ENCODE results near the gene EXOC6B.

The EXOC6B gene

DNA sequence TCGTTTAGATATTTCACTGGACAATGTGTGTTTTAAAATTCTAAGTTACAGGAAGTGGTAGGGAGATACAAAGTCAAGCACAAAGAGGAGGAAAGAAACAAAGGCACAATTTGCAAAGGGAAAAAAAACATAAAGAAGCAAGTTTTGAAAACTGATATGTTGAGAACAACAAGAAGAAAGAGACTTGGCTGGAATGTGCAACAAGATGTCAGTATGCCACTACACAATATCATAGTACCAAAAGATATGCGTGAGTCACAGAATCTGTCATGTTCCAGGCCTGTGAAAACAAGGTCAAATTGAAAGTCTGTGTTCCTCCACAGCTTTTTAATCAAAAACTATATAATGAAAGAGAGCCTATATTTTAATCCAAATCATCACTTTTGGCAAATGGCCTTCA, 12.0 kb downstream of the EXOC6B start:
- H3K4me3 ChIP-seq (ENCODE audit: low read depth, low read length), result no peak overlapping the region
- H3K27ac ChIP-seq, result no peak overlapping the region
- no peaks in the 10 kb centered on the region for H3K9me3 ChIP-seq (ENCODE audit: severe bottlenecking)
- H3K36me3 ChIP-seq, result no peaks in the 10 kb centered on the region
- H3K27me3 ChIP-seq (ENCODE audit: insufficient read depth, low read depth, severe bottlenecking), result no peaks in the 10 kb centered on the region
- TF ChIP-seq, protein P1, sequence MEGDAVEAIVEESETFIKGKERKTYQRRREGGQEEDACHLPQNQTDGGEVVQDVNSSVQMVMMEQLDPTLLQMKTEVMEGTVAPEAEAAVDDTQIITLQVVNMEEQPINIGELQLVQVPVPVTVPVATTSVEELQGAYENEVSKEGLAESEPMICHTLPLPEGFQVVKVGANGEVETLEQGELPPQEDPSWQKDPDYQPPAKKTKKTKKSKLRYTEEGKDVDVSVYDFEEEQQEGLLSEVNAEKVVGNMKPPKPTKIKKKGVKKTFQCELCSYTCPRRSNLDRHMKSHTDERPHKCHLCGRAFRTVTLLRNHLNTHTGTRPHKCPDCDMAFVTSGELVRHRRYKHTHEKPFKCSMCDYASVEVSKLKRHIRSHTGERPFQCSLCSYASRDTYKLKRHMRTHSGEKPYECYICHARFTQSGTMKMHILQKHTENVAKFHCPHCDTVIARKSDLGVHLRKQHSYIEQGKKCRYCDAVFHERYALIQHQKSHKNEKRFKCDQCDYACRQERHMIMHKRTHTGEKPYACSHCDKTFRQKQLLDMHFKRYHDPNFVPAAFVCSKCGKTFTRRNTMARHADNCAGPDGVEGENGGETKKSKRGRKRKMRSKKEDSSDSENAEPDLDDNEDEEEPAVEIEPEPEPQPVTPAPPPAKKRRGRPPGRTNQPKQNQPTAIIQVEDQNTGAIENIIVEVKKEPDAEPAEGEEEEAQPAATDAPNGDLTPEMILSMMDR (IDR thresholded peaks at IDR 0.05; ENCODE audit: low read depth, low read length), result no peak
- DNase-seq, result no peak

DNA sequence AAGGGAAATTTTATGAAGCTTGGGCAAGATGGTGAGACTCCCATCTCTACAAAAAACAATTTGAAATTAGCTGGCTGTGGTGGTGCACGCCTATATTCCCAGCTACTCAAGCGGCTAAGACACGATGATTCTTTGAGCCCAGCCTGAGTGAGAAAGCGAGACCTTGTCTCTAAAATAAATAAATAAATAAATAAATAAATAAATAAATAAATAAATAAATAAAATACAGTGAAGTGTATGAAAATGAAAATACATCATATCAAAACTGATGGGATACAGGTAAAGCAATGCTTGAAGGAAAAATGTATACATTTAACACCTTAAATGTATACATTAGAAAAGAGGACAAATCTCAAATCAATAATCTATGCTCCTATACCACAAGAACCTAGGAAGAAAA, 15.7 kb downstream of the EXOC6B start:
- TF ChIP-seq, protein P1 (IDR thresholded peaks at IDR 0.05; ENCODE audit: low read depth, low read length), result no peak
- no peak for DNase-seq
- Histone ChIP-seq H3K36me3 (no peaks in the 10 kb centered on the region), H3K27ac (no peak overlapping the region), H3K4me3 (ENCODE audit: low read depth, low read length) (no peak overlapping the region), H3K9me3 (ENCODE audit: severe bottlenecking) (no peaks in the 10 kb centered on the region), H3K27me3 (ENCODE audit: insufficient read depth, low read depth, severe bottlenecking) (no peaks in the 10 kb centered on the region)

DNA sequence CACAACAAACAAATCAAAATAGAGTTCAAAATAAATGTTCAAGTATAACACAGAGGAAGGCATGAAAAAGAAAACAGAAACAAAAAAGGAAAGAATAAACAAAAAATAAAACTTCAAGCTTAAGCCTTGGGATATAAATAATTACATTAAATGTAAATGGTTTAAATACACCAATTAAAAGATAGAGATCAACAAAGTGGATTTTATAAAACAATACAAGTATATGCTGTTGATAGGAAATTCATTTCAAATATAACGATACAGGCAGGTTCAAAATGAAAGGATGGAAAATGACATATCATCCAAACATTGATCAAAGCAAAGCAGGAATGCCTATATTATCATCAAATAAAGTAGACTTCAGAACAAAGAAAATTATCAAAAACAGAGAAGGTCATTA, 16.7 kb downstream of the EXOC6B start:
- Histone ChIP-seq H3K36me3 (no peaks in the 10 kb centered on the region), H3K27me3 (ENCODE audit: insufficient read depth, low read depth, severe bottlenecking) (no peaks in the 10 kb centered on the region), H3K27ac (no peak overlapping the region), H3K4me3 (ENCODE audit: low read depth, low read length) (no peak overlapping the region), H3K9me3 (ENCODE audit: severe bottlenecking) (no peaks in the 10 kb centered on the region)
- TF ChIP-seq, protein P1 (IDR thresholded peaks at IDR 0.05; ENCODE audit: low read depth, low read length), result no peak
- DNase-seq, result no peak

DNA sequence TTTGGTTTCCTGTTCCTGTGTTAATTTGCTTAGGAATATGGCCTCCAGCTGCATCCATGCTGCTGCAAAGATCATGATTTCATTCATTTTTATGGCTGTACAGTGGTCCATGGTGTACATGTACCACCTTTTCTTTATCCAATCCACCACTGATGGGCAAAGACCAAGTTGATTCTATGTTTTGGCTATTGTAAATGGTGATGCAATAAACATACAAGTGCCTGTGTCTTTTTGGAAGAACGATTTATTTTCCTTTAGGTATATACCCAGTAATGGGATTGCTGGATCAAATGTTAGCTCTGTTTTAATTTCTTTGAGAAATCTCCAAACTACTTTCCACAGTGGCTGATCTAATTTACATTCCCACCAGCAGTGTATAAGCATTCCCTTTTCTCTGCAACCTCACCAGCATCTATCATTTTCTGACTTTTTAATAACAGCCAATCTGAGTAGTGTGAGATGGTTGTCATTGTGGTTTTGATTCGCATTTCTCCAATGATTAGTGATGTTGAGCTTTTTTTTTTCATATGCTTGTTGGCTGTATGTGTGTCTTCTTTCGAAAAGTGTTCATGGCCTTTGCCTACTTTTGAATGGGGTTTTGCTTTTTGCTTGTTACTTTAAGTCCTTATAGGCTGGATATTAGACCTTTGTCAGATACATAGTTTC, 19.4 kb downstream of the EXOC6B start:
- H3K9me3 ChIP-seq (ENCODE audit: severe bottlenecking), result no peaks in the 10 kb centered on the region
- TF ChIP-seq, protein P1 (IDR thresholded peaks at IDR 0.05; ENCODE audit: low read depth, low read length), result no peak
- no peak overlapping the region for H3K4me3 ChIP-seq (ENCODE audit: low read depth, low read length)
- DNase-seq, result no peak
- no peaks in the 10 kb centered on the region for H3K36me3 ChIP-seq
- H3K27ac ChIP-seq, result no peak overlapping the region
- no peaks in the 10 kb centered on the region for H3K27me3 ChIP-seq (ENCODE audit: insufficient read depth, low read depth, severe bottlenecking)

DNA sequence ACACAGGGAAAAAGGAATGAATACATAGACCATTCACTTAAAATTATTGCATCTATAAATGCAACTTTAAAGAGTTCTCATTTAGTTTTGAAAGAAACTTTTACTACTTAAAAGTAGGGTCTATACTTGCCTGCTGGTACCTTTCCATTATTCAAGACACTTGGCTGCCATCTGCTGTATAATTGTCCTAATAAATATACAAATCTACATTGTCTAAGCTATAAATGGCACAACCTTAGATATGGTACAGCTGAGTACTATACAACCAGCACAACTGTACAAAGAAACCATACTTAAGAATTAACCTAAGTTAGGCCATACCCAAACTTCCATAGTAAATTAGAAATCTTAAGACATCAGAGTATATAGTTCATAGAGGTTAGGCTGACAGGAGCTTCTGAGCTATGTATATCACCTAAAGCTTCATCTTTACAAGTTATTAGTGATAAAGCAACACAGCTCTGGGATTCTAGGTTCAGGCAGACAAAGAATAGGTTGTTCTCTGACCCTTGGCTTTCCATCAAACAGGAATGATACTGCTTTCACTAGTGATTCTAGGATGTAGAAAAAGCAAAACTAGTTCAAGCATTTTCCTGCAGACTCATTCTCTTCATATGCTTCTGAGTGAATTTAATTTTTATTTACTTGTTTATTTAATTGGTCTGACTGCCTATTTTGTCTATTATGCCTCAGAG, 22.1 kb downstream of the EXOC6B start:
- TF ChIP-seq, protein P1 (IDR thresholded peaks at IDR 0.05; ENCODE audit: low read depth, low read length), result no peak
- no peak for DNase-seq
- H3K27ac ChIP-seq, result no peak overlapping the region

More for the DNA sequence above, 22.1 kb downstream of the EXOC6B start:
- Histone ChIP-seq H3K36me3 (no peaks in the 10 kb centered on the region), H3K27me3 (ENCODE audit: insufficient read depth, low read depth, severe bottlenecking) (no peaks in the 10 kb centered on the region), H3K9me3 (ENCODE audit: severe bottlenecking) (no peaks in the 10 kb centered on the region), H3K4me3 (ENCODE audit: low read depth, low read length) (no peak overlapping the region)
